ENCODE measurements around the gene RPP25L. TPM values are rescaled to one million over a fixed set of nuclear protein-coding genes. Genes with fewer than 3 reads are reported as not detected.

The RPP25L gene
- total RNA-seq, 6 donors from 2014 or later = 16.5 to 27.0 (median 21.7) TPM

DNA sequence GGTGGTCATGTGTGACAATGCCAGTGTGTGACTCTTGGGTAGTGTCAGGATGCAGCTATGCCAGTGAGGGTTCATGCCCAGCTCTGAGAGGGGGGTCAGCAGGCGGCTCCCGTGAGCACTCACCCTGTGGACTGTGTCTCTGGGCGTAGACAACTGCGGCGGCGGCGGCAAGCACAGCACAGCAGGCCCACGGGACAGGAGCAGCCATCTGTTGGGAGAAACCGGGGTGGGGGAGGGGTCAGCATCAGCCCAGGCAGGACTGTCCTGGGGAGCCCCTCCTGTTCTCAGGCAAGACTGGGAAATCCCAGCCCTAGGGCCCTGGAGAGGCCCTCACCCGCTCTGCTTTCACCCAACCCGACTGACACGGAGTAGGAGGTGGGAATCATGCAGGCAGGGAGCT is 43.1 kb downstream of the RPP25L start:
- no peaks in the 10 kb centered on the region for H3K36me3 ChIP-seq
- no peak for TF ChIP-seq POLR2AphosphoS5 (IDR thresholded peaks at IDR 0.05)
- TF ChIP-seq, protein P1, sequence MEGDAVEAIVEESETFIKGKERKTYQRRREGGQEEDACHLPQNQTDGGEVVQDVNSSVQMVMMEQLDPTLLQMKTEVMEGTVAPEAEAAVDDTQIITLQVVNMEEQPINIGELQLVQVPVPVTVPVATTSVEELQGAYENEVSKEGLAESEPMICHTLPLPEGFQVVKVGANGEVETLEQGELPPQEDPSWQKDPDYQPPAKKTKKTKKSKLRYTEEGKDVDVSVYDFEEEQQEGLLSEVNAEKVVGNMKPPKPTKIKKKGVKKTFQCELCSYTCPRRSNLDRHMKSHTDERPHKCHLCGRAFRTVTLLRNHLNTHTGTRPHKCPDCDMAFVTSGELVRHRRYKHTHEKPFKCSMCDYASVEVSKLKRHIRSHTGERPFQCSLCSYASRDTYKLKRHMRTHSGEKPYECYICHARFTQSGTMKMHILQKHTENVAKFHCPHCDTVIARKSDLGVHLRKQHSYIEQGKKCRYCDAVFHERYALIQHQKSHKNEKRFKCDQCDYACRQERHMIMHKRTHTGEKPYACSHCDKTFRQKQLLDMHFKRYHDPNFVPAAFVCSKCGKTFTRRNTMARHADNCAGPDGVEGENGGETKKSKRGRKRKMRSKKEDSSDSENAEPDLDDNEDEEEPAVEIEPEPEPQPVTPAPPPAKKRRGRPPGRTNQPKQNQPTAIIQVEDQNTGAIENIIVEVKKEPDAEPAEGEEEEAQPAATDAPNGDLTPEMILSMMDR (IDR thresholded peaks at IDR 0.05) = no peak
- TF ChIP-seq EP300 (IDR thresholded peaks at IDR 0.05) = no peak
- TF ChIP-seq POLR2A (IDR thresholded peaks at IDR 0.05) = no peak
- WGBS, 2 donors = 66% methylated on average over 12 of the region's 12 CpGs; no CpG with 5 or more reads in 1 of the 2 donors
- H3K27me3 ChIP-seq = no peaks in the 10 kb centered on the region
- DNase-seq = no peak
- H3K4me1 ChIP-seq = no peaks in the 10 kb centered on the region
- no peak overlapping the region for H3K4me3 ChIP-seq
- H3K27ac ChIP-seq = no peak overlapping the region
- H3K9me3 ChIP-seq = no peaks in the 10 kb centered on the region
- ATAC-seq (ENCODE audit: low FRiP score in 2 of 2) = no peak

DNA sequence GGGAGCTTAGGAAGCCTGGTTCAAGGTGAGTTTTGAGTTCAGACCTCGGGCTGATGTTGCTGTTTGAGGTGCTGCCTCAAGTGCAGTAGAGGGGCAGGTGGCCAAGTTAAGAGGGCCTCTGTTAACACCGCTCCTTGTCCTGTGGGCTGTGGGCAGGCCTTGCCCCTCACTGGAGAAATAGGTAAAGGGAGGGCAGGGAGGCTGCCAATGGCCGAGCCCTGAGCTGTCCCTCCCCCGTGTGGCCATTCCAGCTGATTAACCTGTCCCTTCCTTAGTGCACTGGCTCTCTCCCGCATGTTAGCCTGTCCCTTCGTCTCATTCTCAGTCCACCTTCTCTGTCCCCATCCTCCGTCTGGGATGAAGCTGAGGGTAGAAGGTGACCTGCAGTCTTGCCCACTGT is 43.8 kb downstream of the RPP25L start:
- WGBS, 2 donors = 64 to 67% methylated on average over 7 of the region's 7 CpGs
- Histone ChIP-seq H3K4me3 (no peak overlapping the region), H3K27ac (no peak overlapping the region), H3K27me3 (no peaks in the 10 kb centered on the region), H3K36me3 (no peaks in the 10 kb centered on the region), H3K4me1 (no peaks in the 10 kb centered on the region), H3K9me3 (no peaks in the 10 kb centered on the region)
- DNase-seq (no peak), ATAC-seq (ENCODE audit: low FRiP score in 2 of 2) (no peak)
- TF ChIP-seq EP300 (IDR thresholded peaks at IDR 0.05) (no peak), POLR2A (IDR thresholded peaks at IDR 0.05) (no peak), POLR2AphosphoS5 (IDR thresholded peaks at IDR 0.05) (no peak)
- TF ChIP-seq, protein P1 (IDR thresholded peaks at IDR 0.05) = no peak

DNA sequence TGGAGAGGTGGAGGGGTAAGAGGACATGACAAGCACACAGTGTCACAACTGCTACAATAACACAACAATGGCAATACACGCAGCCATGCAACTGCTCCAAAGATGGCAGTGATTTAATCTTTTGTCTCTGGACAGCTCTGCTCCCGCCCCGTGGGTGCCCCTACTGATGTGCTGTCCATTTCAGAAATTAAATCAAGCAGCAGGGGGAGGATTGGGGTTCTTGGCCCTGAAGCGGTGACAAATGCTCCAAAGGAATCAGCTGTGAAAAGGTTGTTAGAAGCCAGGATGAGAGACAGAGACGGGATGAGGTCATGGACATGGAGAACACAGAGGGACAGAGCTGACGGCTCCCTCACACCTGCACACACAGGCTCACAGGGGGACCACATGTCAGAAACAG is 44.9 kb downstream of the RPP25L start:
- 77 to 83% methylated on average over 6 of the region's 6 CpGs for WGBS, 2 donors
- Histone ChIP-seq H3K4me1 (no peaks in the 10 kb centered on the region), H3K4me3 (no peak overlapping the region), H3K9me3 (peaks cover 0 to 4% (median under 1%) of the 10 kb centered on the region in 4 donors), H3K27ac (no peak overlapping the region), H3K27me3 (no peaks in the 10 kb centered on the region), H3K36me3 (no peaks in the 10 kb centered on the region)
- no peak for ATAC-seq (ENCODE audit: low FRiP score in 2 of 2)
- DNase-seq = no peak
- TF ChIP-seq EP300 (IDR thresholded peaks at IDR 0.05) (no peak), POLR2AphosphoS5 (IDR thresholded peaks at IDR 0.05) (no peak), POLR2A (IDR thresholded peaks at IDR 0.05) (no peak)
- TF ChIP-seq, protein P1 (IDR thresholded peaks at IDR 0.05) = no peak

DNA sequence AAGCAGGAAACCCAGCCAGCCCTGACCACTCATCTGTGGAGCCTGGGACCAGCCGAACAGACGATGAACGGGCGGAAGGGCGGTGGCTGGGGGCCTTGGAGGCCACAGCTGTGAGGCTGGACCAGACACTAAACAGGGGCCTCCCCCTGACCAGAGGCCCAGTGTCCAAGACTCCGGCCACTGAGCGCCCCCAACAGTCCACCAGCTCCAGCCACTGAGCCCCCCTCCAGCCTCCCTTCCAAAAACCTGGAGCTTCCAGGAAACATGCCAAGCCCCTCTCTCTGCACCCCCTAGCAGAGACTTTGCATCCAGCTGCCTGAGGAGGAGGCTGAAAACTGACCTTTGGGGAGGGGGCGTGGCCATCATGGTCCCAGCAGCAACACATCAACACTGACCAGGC is 45.6 kb downstream of the RPP25L start:
- H3K27ac ChIP-seq = no peak overlapping the region
- DNase-seq (no peak), ATAC-seq (ENCODE audit: low FRiP score in 2 of 2) (no peak)
- peaks cover 0 to 7% (median 2%) of the 10 kb centered on the region in 4 donors for H3K9me3 ChIP-seq
- no peaks in the 10 kb centered on the region for H3K27me3 ChIP-seq
- WGBS, 2 donors = 68 to 73% methylated on average over 5 to 7 of the region's 8 CpGs
- TF ChIP-seq EP300 (IDR thresholded peaks at IDR 0.05) = no peak
- TF ChIP-seq, protein P1 (IDR thresholded peaks at IDR 0.05) = no peak
- TF ChIP-seq POLR2A (IDR thresholded peaks at IDR 0.05) = no peak
- no peak for TF ChIP-seq POLR2AphosphoS5 (IDR thresholded peaks at IDR 0.05)
- H3K4me3 ChIP-seq = no peak overlapping the region
- no peaks in the 10 kb centered on the region for H3K36me3 ChIP-seq
- H3K4me1 ChIP-seq = no peaks in the 10 kb centered on the region

DNA sequence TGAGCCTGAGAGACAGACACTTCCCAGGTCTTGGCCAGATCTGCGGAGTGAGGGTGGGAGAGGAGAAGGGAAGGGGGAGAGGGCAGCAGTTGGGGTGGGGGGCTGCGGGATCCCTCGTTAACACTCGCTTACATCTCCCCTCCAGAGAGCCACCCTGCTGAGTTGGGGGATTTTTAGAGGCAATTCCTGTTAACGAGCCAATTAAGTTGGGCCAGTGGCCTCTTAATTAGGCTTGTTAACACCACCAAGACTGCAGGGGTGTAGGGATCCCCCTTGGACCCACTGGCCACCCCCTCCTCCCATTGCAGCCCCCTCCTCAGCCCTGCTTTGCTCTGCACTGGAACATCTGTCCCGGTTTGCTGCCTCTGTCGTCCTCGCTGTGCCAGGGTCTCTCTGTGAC is 46.0 kb downstream of the RPP25L start:
- ATAC-seq (ENCODE audit: low FRiP score in 2 of 2) (no peak), DNase-seq (no peak)
- Histone ChIP-seq H3K4me1 (peaks cover 0 to 3% (median 0%) of the 10 kb centered on the region in 4 donors), H3K4me3 (no peak overlapping the region), H3K9me3 (peaks cover 0 to 7% (median 2%) of the 10 kb centered on the region in 4 donors), H3K27ac (no peak overlapping the region), H3K27me3 (no peaks in the 10 kb centered on the region), H3K36me3 (no peaks in the 10 kb centered on the region)
- TF ChIP-seq POLR2A (IDR thresholded peaks at IDR 0.05) (no peak), POLR2AphosphoS5 (IDR thresholded peaks at IDR 0.05) (no peak), EP300 (IDR thresholded peaks at IDR 0.05) (no peak)
- TF ChIP-seq, protein P1 (IDR thresholded peaks at IDR 0.05) = no peak
- WGBS, 2 donors = 56 to 59% methylated on average over 8 of the region's 8 CpGs

Measured in upper lobe of left lung (tissue), 6 donors.